HG03103 (cell line): ENCODE results near the gene BOK.
"Not testable (repeated sequence)": the region's sequence is repeated elsewhere in the genome, so short reads cannot be mapped to it uniquely, and the experiment has no call there.

Experiments
- ATAC-seq: cut with Tn5 transposase; IDR thresholded peaks from one replicate; pipeline ENCODE4 v1.9.1; 2021; ENCODE audit warnings: low read depth; ENCODE audit not compliant: unreplicated experiment

The BOK gene

DNA sequence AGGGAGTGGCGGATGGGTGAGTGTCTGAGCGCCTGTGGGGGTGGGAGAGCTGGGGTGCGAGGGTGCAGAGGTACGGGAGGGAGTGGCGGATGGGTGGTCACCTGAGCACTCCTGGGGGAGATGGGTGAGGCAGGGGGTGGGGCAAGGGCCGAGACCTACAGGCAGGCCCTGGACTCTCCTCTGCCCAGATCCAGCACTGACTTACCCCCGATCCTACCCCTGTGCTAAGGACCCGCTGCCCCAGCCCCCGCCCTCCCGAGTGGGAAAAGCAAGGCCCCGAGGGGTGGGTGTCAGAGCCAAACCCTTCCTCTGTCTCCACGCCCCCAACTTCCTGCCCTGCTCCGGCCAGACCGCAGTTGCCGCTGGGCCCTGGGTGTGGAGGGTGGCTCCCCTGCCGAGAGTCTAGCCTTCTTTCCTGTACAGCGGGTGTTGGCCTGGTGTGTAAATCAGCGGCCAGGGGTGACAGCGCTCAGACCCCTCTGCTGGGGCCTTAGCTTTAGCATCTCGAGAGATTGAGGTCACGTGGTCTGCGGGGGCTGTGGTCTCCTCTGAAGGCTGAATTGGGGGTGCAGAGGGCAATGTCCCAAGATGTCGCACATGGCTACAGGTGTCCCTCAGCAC, 12.5 kb downstream of the BOK start:
- no peak for ATAC-seq

DNA sequence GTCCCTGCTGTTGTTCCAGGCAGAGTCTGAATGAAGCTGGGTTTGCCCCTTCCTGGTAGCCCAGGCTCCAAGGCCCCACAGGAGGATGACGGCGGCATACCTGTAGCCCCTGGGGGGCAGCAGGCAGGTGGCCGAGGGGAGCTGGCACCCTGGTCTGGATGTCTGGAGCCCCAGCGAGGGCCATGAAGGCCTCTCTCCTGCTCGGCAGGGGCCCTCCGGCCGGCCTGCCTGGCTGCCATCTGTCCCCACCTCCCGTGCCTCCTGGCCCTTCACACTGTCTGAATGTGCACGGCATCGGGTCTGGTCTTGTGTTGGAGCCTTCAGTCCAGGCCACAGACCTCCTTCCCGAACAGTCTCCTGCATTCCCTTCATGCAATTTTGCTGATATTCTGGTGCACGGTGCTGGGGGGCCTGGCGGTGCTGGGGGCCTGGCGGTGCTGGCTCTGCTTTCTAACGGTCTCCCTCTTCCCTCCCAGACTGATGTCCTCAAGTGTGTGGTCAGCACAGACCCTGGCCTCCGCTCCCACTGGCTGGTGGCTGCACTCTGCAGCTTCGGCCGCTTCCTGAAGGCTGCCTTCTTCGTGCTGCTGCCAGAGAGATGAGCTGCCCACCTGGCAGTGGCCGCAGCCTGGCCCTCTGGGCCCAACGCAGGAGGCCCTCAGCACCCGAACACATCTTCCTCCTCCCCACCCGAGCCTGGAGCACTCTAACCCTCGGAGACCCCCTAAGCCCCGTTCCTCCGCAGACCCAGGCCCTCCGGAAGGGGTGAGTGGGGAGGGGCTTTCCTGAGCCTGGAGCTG, 13.5 kb downstream of the BOK start:
- no peak for ATAC-seq

DNA sequence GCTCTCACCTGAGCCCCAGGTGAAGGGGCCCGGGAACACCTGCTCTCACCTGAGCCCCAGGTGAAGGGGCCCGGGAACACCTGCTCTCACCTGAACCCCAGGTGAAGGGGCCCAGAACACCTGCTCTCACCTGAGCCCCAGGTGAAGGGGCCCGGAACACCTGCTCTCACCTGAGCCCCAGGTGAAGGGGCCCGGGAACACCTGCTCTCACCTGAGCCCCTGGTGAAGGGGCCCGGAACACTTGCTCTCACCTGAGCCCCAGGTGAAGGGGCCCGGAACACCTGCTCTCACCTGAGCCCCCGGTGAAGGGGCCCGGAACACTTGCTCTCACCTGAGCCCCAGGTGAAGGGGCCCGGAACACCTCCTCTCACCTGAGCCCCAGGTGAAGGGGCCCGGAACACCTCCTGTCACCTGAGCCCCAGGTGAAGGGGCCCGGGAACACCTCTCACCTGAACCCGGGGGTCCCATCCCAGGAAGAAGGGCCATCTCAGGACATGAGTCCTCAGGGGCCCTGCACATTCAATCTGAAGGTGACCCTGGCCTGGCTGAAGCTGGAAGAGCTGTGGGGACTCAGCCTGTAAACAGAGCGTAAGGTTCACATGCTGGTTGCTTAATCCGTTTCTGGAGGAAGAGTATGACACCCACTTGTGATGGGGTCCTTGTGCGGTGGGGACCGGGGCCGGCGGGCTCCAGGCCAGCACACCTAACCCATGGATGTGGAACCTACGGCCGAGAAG, 14.5 kb downstream of the BOK start:
- not testable (repeated sequence) for ATAC-seq

DNA sequence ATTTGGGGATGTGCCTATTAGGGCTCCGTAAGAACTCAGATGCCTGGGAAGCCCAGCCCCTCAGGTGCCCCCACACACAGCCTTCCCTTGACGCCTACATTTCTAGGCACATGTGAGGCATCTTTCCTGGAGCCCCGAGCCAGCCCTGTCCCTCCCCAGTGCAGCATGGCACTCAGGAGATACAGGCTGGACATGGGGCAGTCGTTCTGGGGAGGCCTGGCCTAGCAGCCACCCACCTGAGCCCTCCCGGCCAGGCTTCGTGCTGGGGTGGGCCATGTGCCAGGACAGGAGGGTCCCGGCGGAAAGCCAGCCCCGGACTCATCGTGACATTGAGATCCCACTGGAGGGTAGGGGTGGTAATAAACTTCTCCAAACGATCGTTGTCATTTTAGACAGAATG, 15.2 kb downstream of the BOK start:
- ATAC-seq = no peak

DNA sequence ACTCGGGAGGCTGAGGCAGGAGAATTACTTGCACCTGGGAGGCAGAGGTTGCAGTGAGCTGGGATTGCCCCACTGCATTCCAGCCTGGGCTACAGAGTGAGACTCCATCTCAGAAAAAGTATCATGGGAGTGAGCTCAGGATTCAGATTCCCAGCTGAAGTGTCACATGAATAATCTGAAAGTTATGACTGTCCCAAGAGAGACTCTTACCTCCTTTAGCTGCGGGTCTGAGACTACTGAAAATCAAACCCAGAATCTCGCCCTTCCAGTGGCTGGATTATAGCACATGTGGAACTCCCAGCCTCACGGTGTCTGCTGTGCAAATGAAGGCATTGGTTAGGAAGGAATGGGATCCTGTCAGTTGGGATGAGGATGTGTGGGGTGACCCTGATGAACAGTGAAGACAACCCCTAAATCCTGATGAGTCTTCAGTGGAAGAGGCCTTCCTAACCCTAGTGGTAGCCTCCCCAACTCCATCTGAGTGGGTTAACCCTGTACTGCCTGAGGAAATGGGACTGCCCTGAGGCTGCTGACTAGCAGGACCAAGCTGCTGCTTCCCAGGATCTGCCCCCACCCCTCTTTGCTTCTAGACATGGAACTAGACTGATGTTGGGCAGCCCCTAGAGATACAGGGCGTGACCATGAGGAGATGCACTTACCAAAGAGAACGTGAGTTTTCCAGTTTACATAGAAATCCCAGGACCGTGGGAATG, 16.5 kb downstream of the BOK start:
- ATAC-seq = no peak

DNA sequence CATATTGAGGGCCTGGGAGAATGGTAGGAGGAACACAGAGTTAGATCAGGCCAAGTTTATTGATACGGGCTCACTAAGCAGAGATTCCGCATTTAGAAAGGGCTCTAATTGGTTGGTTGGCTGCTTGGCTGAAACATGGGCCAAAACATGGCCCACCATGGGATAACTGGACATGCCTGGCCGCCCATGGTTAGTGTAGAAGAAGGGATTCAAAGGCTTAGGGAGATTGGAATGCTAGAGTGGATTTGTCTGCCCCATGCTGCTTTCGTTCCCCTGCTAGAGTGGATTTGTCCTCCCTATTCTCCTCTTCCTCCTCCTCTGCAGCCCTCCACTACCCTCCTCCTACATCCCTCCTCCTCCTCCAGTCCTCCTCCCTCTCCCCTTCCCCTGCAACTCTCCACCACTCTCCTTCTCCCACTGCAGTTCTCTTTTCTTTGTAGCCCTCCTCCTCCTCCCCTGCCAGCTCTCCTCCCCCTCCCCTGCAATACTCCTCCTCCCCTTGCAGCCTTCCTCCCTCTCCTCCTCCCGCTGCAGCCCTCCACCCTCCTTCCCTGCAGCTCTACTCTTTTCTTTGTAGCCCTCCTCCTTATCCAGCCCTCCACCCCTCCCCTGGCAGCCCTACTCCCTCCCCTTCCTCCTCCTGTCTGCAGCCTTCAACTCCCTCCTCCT, 17.2 kb downstream of the BOK start:
- no peak for ATAC-seq

DNA sequence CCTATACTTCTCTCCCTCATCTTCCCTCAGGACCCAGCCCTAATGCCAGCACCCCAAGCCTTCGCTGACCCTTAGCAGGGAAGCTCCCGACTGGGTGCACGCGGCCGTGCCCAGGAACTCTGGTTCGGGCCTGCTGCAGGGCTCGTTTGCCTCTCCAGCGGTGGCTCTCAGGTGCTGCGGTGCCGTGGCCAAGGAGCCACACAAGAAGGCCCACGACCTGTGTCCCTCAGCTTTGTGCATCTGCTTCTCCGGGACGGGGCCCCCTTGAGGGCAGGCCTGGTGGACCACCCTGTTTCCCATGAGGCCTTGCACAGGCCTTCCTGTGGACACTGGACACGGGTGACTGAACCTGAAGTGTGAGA, 17.7 kb downstream of the BOK start:
- no peak for ATAC-seq

DNA sequence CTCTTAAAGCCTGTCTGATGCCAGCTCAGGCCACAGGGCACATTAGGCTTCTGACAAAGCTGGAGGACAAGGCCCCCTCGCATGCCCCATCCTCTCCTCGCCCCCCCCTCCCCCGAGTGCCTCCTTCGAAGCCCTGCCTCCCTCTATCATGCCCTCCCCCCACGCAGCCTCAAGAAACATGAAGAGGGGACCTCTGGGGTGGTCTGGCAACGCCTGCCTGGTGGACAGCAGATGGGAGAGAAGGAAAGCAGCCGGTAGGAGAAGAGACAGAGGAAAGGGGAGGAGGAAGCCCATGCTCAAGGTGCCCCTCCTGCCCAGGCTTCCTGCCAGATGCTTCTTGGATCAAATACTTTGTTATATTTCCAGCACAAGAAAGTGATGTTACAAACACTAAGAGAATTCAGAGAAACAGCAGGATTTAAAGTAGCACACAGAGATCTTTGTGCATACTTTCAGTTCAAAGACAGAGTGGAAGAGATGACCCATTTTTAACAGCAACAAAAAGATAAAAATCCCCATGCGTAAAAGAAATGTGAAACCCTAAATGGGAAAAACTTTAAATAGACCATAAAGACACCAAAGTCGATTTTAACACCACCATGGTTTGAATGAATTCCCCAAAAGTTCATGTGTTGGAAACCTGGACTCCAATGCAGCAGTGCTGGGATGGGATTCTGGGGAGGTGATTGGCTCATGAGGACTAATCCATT, 19.0 kb downstream of the BOK start:
- ATAC-seq = no peak

DNA sequence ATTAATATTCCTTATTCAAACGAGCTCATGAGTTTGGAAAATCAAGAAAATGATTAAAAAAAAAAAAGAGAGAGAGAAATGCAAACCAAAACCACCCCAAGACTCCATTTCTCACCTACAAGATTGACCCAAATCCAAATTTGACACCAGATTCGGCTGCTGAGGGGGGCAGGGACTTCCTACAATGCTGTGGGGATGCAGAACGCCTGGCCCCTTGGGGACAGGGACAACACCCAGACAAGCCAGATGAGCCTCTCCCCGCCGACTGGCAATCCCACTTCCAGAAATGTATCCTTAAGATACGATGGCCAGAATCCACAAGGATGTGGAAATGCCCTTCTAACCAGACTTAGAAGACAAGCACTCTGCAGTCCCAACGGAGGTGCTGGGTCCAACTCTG, 20.7 kb downstream of the BOK start:
- no peak for ATAC-seq

DNA sequence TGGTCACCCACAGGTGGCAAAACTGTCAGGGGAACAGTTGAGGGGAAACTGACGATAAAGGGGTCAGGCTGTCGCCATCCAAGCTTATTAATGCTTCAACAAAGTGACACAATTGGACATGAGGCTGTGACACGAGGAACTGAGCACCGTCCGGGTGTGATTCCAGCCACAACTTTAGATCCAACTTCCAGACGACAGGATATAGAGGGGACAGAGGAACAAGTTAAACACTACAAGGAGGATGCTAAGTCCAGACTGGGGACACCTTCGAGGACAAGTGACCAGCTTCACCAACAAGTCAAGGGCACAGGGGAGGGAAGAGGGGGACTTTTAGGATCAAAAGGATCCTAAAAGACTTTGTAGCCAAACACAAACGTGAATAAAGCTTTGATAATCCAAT, 23.8 kb downstream of the BOK start:
- ATAC-seq = no peak

DNA sequence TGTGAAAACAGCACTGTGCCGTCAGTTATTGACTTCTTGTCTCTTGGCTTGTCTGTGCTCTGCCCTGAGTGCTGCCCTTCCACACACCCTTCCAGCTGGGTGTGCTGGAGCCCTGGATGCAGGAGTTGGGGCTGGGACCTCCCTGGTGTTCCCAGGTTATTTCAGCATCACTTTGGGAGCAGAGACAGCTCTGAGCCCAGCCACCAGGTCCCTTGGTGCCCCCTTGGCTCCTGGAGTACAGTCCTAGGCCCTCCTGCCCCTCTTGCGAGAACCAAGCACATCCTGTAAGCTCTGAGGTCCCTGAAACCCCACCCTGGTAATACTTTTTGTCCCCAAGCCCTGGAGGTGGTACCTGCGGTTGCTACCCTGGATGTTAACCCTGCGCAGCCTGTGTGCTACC, 24.3 kb downstream of the BOK start:
- no peak for ATAC-seq

DNA sequence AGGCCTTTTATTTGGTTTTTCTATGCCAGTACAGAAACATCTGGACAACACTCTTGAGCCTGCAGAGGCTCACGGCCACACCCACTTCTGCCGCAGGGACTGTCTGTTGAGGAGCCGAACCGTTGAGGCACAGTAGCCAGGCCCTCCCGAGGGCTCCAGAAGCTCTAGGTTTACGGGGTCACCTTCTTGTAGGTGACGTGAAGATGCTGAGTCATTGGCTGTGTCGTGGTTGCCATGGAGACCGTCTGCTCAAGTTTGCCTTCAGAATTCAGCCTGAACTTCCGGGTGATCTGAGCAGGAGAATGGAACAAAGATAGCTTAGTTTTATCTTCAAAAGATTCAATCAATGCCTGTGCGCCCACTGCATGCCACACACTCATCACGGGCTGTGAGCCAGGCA, 25.9 kb downstream of the BOK start:
- no peak for ATAC-seq

DNA sequence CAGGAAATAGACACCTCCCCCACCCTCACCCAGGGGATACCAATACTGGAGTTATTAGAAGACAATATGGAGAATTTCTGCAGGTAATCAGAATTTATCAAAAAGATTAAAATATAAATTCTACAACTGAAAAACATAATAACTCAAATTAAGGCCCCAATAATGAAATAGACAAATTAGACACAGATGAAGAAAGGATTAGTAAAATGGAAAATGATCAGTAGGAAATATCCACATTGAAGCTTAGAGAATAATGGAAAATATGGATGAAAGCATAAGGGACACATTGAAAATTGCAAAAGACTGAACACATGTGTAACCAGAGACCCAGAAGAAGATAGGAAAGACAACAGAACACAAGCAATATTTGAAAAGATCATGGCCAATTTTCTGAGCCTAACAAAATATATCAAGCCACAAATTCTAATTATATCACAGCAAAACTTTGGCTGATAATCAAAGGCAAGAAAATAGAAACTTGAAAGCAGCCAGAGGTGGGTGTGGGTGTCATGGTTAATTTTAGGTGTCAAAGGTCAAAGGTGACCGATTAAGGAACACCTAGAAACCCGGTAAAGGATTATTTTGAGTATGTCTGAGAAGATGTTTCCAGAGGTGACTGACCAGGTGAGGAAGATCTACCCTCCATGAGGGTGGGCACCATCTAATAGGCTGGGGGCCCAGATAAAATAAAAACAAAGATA, 28.2 kb downstream of the BOK start:
- ATAC-seq = no peak

DNA sequence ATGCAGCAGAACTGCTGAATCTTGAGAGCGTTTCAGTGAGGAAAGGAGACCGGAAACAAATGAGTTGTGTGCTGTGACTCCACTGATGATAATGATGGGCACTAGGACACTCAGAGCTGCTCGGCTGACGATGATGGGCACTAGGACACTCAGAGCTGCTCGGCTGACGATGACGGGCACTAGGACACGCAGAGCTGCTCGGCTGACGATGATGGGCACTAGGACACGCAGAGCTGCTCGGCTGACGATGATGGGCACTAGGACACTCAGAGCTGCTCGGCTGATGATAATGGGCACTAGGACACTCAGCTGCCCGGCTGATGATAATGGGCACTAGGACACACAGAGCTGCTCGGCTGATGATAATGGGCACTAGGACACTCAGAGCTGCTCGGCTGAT, 31.3 kb downstream of the BOK start:
- ATAC-seq = not testable (repeated sequence)

DNA sequence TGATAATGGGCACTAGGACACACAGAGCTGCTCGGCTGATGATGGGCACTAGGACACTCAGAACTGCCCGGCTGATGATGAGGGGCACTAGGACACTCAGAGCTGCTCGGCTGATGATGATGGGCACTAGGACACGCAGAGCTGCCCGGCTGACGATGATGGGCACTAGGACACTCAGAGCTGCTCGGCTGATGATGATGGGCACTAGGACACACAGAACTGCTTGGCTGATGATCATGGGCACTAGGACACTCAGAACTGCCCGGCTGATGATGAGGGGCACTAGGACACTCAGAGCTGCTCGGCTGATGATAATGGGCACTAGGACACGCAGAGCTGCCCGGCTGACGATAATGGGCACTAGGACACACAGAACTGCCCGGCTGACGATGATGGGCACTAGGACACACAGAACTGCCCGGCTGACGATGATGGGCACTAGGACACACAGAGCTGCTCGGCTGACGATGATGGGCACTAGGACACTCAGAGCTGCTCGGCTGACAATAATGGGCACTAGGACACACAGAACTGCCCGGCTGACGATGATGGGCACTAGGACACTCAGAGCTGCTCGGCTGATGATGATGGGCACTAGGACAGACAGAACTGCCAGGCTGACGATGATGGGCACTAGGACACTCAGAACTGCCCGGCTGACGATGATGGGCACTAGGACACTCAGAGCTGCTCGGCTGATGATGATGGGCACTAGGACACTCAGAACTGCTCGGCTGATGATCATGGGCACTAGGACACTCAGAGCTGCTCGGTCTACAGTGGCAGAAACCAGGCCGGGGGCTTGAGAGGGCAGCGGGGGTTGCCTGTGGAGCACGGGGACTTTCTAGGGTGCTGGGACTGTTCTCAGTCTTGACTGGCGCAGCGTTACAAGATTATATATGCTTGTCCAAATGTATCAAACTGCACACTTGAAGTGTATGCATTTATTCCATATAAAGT, 32.2 kb downstream of the BOK start:
- ATAC-seq = not testable (repeated sequence)

DNA sequence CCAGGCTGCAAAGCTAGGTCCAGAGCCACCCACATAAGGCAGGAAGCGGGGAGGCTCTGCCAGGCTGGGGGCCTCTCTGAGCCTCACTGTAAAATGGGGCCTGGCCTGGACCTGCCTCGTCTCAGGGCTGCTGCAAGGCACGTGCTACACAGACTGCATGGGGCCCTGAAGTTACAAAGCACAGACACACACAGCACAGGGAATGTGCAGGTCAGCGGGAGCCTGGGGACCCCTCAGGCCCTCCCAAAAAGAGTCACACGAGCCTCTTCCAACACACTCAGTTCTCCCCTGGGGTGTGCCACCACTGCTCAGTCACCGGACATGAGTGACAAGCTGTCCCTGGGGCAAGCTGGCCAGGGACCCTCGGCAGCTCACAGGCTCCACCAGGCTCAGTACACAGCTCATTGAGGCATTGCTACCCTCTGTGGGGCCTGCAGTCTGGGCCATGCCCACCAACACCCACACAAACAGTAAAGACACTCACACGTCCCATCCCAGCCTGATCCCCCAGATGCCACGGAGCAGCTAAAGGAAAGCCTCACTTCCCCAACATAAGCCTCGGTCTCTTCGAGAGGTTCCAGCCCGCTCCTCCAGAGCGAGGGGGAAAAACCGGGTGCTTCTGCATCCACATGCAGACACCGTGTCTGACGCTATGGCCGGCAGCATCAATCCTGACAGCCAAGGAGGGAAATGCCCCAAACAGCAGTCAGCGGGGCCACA, 33.7 kb downstream of the BOK start:
- no peak for ATAC-seq

DNA sequence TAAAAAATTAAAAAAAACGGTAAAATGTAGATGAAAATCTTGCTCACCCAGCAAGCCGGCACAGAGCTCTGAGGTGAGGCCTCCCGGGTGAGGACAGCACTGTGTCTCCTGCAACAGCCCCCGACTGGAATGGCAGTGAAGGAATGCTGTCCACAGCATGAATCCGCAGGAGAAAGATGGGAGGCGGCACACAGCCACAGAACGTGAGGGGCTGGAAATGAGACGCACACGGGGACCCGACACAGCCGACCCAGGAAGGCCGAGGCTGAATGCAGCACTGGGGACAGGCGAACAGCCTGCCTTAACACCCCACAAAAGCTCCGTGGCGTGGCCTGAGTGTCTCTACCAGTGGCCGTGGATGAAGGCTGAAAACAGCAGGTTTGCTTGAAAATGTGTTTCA, 34.7 kb downstream of the BOK start:
- no peak for ATAC-seq
